Hepatocyte (in vitro differentiated cells): ENCODE data around the gene DMD. TPM values are rescaled to one million over a fixed set of nuclear protein-coding genes. Genes with fewer than 3 reads are reported as not detected.

Source experiments
- DNase-seq: peaks from one replicate; pipeline ENCODE4 v3.0.0-alpha.2; 2016; ENCODE audit warnings: low spot score
- H2AFZ ChIP-seq: fragments of 200-600 bp; sonication (generic); 2 replicates; pipeline ENCODE4 v1.6.0; 2016; ENCODE audit warnings: antibody characterized with exemption, mild to moderate bottlenecking
- H3K27ac ChIP-seq: fragments of 200-600 bp; sonication (generic); 2 replicates; pipeline ENCODE4 v1.5.1; 2016; ENCODE audit warnings: mild to moderate bottlenecking
- H3K27me3 ChIP-seq: fragments of 200-600 bp; sonication (generic); 2 replicates; pipeline ENCODE4 v1.6.1; 2016
- H3K36me3 ChIP-seq: fragments of 200-600 bp; sonication (generic); replicated peaks from 2 replicates; pipeline ENCODE4 v1.5.1; 2016; ENCODE audit warnings: low read depth; ENCODE audit not compliant: insufficient read depth
- H3K4me1 ChIP-seq: fragments of 200-600 bp; sonication (generic); 2 replicates; pipeline ENCODE4 v1.5.1; 2016; ENCODE audit warnings: mild to moderate bottlenecking, moderate library complexity; ENCODE audit not compliant: insufficient read depth
- H3K4me2 ChIP-seq: fragments of 200-600 bp; sonication (generic); 2 replicates; pipeline ENCODE4 v1.6.0; 2016
- H3K4me3 ChIP-seq: fragments of 200-600 bp; sonication (generic); 2 replicates; pipeline ENCODE4 v1.5.1; 2016; ENCODE audit warnings: mild to moderate bottlenecking
- H3K79me2 ChIP-seq: fragments of 200-600 bp; sonication (generic); 2 replicates; pipeline ENCODE4 v1.6.0; 2017; ENCODE audit warnings: mild to moderate bottlenecking
- H3K9me2 ChIP-seq: fragments of 200-600 bp; sonication (generic); replicated peaks from 2 replicates; pipeline ENCODE4 v1.6.0; 2017; ENCODE audit warnings: mild to moderate bottlenecking; ENCODE audit not compliant: insufficient read depth
- H3K9me3 ChIP-seq: fragments of 200-600 bp; sonication (generic); 2 replicates; pipeline ENCODE4 v1.5.1; 2016; ENCODE audit warnings: low read depth, mild to moderate bottlenecking
- H4K20me1 ChIP-seq: fragments of 200-600 bp; sonication (generic); 2 replicates; pipeline ENCODE4 v1.6.0; 2016; ENCODE audit warnings: mild to moderate bottlenecking; ENCODE audit not compliant: insufficient read depth, poor library complexity, severe bottlenecking
- CTCF ChIP-seq: fragments of 200-600 bp; sonication (generic); IDR thresholded peaks from 2 replicates; pipeline ENCODE4 v1.5.1; 2016; ENCODE audit warnings: antibody characterized with exemption, mild to moderate bottlenecking; ENCODE audit not compliant: poor library complexity
- EZH2 ChIP-seq: fragments of 200-600 bp; sonication (generic); IDR thresholded peaks from 2 replicates; pipeline ENCODE4 v1.6.1; 2016; ENCODE audit warnings: antibody characterized with exemption, mild to moderate bottlenecking, borderline replicate concordance
- EZH2phosphoT487 ChIP-seq: fragments of 200-600 bp; sonication (generic); IDR thresholded peaks from one replicate; pipeline ENCODE4 v1.6.1; 2018; ENCODE audit warnings: antibody characterized with exemption, mild to moderate bottlenecking, low read depth, moderate library complexity; ENCODE audit not compliant: unreplicated experiment, severe bottlenecking
- WGBS: methylation state at CpG from one replicate; pipeline ENCODE4 v1.1.6; 2016; ENCODE audit warnings: low lambda C conversion rate; ENCODE audit errors: missing lambda C conversion rate; 5-methylcytosine and 5-hydroxymethylcytosine counted together
- polyA plus RNA-seq: library from polyadenylated mRNA; unstranded; fragments of >200 nt; fragmentation: Nextera tagmentation; extraction: Ambion mirVana; gene quantifications from 2 replicates; pipeline ENCODE4 v1.2.1, GENCODE V29; 2016
- total RNA-seq: library from RNA; depleted of rRNA; stranded (reverse); fragments of >200 nt; gene quantifications from 2 replicates; pipeline ENCODE4 v1.2.3, GENCODE V29; 2014

The DMD gene
- total and polyA plus RNA-seq, 2 experiments from 2014 or later: 14.2 to 27.8 TPM

GRCh38 chrX:31200430-31200829 lies 2010.9 kb downstream of the DMD start:
- Histone ChIP-seq H3K4me2 (no peak overlapping the region), H3K27ac (peak overlapping the region; percentile 50)
- 91% methylated on average over 1 of the region's 1 CpG for WGBS

GRCh38 chrX:31199840-31200114 lies 2011.6 kb downstream of the DMD start:
- DNase-seq: peak; percentile 48

More at GRCh38 chrX:31200430-31200829, 2010.9 kb downstream of the DMD start:
- H3K36me3 ChIP-seq: no peaks in the 10 kb centered on the region
- H3K4me1 ChIP-seq: no peaks in the 10 kb centered on the region
- no peaks in the 10 kb centered on the region for H3K79me2 ChIP-seq
- TF ChIP-seq CTCF: no peak
- no peak for DNase-seq
- no peaks in the 10 kb centered on the region for H3K9me2 ChIP-seq
- no peaks in the 10 kb centered on the region for H3K27me3 ChIP-seq
- no peaks in the 10 kb centered on the region for H4K20me1 ChIP-seq
- no peak overlapping the region for H3K4me3 ChIP-seq
- no peaks in the 10 kb centered on the region for H3K9me3 ChIP-seq
- H2AFZ ChIP-seq: no peak overlapping the region

GRCh38 chrX:31199056-31199839 lies 2012.1 kb downstream of the DMD start:
- H3K27me3 ChIP-seq: no peaks in the 10 kb centered on the region
- no peaks in the 10 kb centered on the region for H3K79me2 ChIP-seq
- no peaks in the 10 kb centered on the region for H3K36me3 ChIP-seq
- no peaks in the 10 kb centered on the region for H3K9me2 ChIP-seq
- no peaks in the 10 kb centered on the region for H3K4me1 ChIP-seq
- H4K20me1 ChIP-seq: no peaks in the 10 kb centered on the region
- no peak overlapping the region for H3K4me3 ChIP-seq
- peak; percentile 15 for DNase-seq
- H3K27ac ChIP-seq: peak overlapping the region; percentile 79
- WGBS: 46% methylated on average over 5 of the region's 5 CpGs
- no peaks in the 10 kb centered on the region for H3K9me3 ChIP-seq
- H3K4me2 ChIP-seq: no peak overlapping the region
- TF ChIP-seq EZH2 (no peak), EZH2phosphoT487 (no peak), CTCF (no peak)
- H2AFZ ChIP-seq: no peak overlapping the region

More at GRCh38 chrX:31199840-31200114, 2011.6 kb downstream of the DMD start:
- Histone ChIP-seq H3K4me1 (no peaks in the 10 kb centered on the region), H3K27ac (peak overlapping the region; percentile 50), H3K27me3 (no peaks in the 10 kb centered on the region), H3K4me3 (no peak overlapping the region), H3K9me3 (no peaks in the 10 kb centered on the region), H4K20me1 (no peaks in the 10 kb centered on the region), H3K79me2 (no peaks in the 10 kb centered on the region), H3K9me2 (no peaks in the 10 kb centered on the region), H3K4me2 (no peak overlapping the region), H2AFZ (no peak overlapping the region), H3K36me3 (no peaks in the 10 kb centered on the region)
- TF ChIP-seq CTCF (no peak), EZH2phosphoT487 (no peak), EZH2 (no peak)
- WGBS: 40% methylated on average over 5 of the region's 5 CpGs
